Uterus (tissue), 2 donors: ENCODE data around the gene ASB15.

Experiments used
- POLR2A ChIP-seq, 2 donors: fragments of 450-650 bp; IDR thresholded peaks; one replicate each; pipeline ENCODE4 v1.6.1; 2016; ENCODE audit warnings: antibody characterized with exemption in 2 of 2, mild to moderate bottlenecking in 1 of 2, moderate library complexity in 1 of 2
- TF ChIP-seq, protein P1 (sequence below), 4 experiments: fragments of 200-600 bp in 2 of 4; fragments of 450-650 bp in 2 of 4; sonication (generic) in 2 of 4; IDR thresholded peaks; one replicate each; pipeline ENCODE4 v1.5.1; 2016 to 2019; ENCODE audit warnings: antibody characterized with exemption in 4 of 4, mild to moderate bottlenecking in 2 of 4, moderate library complexity in 1 of 4

DNA sequence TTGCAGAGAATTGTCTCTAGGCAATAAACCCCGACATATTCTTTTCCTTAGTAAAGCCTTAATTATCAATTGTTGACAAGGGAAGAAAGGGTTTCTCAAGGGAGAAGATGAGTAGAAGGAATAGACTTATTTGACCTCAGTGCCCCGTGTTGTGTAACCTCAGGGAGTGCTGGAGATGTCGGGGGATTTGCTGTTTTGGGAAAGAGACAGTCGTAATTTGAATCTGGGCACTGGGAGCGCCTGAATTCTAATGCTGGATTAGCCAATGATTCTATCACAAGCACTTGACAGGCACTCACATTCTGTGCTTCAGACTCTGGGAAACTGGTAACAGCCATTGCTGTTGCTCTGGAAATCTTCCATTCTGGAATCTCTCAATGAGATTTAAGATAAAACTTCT, 40.3 kb downstream of the ASB15 start:
- TF ChIP-seq, protein P1, sequence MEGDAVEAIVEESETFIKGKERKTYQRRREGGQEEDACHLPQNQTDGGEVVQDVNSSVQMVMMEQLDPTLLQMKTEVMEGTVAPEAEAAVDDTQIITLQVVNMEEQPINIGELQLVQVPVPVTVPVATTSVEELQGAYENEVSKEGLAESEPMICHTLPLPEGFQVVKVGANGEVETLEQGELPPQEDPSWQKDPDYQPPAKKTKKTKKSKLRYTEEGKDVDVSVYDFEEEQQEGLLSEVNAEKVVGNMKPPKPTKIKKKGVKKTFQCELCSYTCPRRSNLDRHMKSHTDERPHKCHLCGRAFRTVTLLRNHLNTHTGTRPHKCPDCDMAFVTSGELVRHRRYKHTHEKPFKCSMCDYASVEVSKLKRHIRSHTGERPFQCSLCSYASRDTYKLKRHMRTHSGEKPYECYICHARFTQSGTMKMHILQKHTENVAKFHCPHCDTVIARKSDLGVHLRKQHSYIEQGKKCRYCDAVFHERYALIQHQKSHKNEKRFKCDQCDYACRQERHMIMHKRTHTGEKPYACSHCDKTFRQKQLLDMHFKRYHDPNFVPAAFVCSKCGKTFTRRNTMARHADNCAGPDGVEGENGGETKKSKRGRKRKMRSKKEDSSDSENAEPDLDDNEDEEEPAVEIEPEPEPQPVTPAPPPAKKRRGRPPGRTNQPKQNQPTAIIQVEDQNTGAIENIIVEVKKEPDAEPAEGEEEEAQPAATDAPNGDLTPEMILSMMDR (IDR thresholded peaks at IDR 0.05): no peak
- TF ChIP-seq POLR2A (IDR thresholded peaks at IDR 0.05): no peak
